Measurements from ENCODE around the gene RASSF1.

Gene RASSF1

DNA sequence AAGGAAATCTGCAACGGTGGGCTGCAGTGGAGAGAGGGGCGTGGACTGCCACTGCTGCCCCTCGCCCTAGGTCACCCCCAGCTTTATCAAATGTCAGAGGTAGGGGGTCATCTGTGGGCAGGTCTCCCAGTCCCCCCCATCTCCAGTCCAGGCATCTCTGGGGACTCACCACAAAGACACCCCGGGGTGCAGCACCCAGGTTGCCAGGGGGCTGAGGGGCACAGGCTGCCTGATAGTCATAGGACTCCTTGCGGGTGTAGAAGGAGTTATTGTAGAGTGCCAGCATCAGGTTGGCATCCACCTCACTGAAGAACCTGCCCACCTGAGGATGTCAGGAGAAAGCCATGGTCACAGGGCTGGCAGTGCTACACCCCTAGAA, 25.2 kb upstream of the RASSF1 start:
- no peak for DNase-seq (ENCODE audit: low read depth in 2 of 2)

DNA sequence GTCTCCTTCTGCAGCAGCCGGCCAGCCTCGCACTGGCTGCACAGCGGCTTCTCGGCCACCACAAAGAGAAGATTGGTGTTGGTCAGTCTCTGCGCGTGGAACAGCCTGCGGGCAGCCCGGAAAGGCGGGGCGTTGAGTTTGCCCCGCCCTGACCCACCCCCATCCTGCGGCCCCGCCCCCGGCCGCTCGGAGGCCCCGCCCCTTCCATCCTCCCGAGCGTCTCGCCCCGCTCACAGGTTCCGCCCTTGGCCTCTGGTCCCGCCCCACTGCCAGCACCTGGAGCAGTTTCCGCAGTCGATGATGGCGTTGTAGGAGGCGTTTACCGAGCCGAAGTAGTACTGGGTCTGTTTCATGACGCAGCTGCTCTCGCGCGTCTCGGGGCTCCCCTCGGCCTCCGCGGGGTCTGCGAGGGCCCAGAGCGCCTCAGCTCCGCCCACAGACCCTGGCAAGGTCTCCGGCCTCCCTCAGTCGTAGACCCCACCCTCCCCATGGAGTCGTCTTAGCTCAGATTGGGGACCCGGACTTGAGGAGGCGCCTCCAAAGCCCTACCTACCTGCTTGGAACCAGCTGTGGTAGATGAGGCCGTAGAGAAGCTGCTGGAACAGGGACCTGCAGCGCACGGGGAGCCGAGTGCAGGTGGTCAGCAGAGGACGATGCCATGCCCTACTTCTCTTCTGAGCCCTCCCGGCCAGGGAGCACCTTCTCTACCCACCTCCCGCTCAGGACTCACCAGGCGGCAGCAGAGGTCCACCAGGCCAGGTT, 24.6 kb upstream of the RASSF1 start:
- DNase-seq (ENCODE audit: low read depth in 2 of 2), result peak in 1 of 2 experiments; percentile 21

DNA sequence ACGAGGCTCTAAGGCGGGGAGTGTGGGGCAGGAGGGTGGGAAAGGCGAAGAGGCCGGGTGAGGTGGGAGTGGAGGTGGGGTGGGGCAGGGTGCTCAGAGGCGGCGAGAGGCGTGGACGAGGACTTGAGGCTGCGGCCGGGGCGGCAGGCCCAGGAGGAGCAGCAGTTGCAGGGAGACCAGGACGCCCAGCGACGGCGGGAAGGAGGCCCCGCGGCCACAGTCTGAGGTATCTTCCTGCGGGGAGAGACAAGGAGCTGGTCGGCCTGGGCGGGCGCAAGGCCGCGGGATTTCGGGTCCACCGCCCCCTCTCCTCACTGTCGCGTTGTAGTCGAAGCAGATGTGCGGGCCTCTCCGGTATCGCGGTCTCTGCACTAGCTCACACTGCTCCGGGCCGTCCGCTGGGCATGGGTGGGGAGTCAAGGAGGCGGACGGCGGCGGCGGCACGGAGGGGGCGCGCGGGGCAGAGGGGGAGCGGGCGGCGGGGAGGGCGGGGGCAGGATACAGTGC, 24.0 kb upstream of the RASSF1 start:
- no peak for DNase-seq (ENCODE audit: low read depth in 2 of 2)

- DNase-seq (ENCODE audit: low read depth in 2 of 2), result no peak
Measured at GRCh38 chr3:50359760-50360110, 19.1 kb upstream of the RASSF1 start.

GRCh38 chr3:50358911-50359759, 18.5 kb upstream of the RASSF1 start, which contains the start of gene TMEM115:
Gene TMEM115, minus strand, starts transcription at chr3:50359521. Its CDS starts 458 bp downstream, at chr3:50359063.
- DNase-seq (ENCODE audit: low read depth in 2 of 2), result peak; percentile 96 to 97

DNA sequence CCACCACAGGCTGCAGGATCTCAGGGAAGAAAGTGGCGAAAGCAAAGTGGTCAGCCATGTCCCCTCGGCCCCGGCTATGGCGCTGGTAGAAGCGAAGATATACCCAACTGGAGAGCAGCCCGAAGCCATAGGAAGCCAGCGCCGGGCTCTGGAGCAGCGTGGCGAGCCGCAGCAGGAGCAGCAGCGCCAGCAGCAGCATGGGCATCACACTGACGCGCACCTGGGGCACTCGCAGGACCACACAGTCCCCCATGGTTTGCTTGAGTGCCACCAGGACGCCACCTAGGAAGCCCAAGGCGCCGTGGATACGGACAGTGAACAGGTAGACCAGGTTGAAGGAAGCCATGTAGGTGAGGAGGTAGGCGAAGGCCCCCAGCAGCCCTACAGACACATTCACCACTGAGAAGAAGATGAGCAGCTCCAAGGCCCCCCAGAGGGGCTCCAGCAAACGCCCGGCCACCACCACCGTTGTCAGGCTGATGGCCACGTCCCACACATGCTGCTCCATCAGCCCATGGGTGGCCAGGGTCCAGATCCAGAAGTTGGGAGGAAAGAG, 17.8 kb upstream of the RASSF1 start:
- DNase-seq (ENCODE audit: low read depth in 2 of 2), result no peak

DNA sequence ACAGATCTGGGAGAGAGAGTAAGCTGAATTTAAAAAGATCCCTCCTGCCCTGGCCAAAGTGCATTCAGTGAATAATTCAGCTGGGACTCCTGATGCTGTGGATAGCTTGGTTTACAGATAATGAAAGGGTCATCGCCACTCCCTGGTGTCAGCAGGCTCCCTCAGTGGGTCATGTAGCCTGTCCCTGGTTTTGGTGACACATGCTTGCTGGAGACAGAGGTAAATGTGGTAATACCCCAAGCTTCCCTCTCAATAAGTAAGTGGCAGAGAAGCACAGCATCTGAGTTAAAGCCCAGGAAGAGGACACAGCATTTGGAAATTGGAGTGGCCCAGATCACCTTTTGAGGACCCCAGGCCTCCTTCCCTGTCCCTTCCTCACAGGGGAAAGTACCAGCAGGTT, 16.8 kb upstream of the RASSF1 start:
- no peak for DNase-seq (ENCODE audit: low read depth in 2 of 2)

GRCh38 chr3:50356553-50356952, 15.9 kb upstream of the RASSF1 start:
- no peak for DNase-seq (ENCODE audit: low read depth in 2 of 2)

- no peak for DNase-seq (ENCODE audit: low read depth in 2 of 2)
Measured at GRCh38 chr3:50355829-50356552, 15.4 kb upstream of the RASSF1 start.

GRCh38 chr3:50354850-50355249, 14.2 kb upstream of the RASSF1 start:
- no peak for DNase-seq (ENCODE audit: low read depth in 2 of 2)

- no peak for DNase-seq (ENCODE audit: low read depth in 2 of 2)
Measured at GRCh38 chr3:50354186-50354764, 13.6 kb upstream of the RASSF1 start.

GRCh38 chr3:50353245-50354004, 12.8 kb upstream of the RASSF1 start:
- no peak for DNase-seq (ENCODE audit: low read depth in 2 of 2)

- DNase-seq (ENCODE audit: low read depth in 2 of 2), result no peak
Measured at GRCh38 chr3:50352781-50353180, 12.1 kb upstream of the RASSF1 start.

DNA sequence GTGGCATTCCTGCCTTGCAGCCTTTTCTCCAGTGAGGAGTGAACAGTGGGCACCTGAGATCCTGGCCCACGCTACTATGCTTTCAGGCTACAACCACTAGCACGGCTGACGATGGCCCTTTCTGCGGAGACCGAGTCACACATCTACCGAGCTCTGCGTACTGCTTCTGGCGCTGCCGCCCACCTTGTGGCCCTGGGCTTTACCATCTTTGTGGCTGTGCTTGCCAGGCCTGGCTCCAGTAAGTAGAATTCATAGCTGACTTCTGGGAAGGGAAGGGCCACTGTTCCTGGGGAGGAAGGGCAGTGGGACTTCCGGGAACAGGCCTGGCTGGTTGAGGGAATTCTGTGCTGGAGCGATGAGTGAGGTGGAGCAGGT, 10.7 kb upstream of the RASSF1 start:
- DNase-seq (ENCODE audit: low read depth in 2 of 2), result no peak

DNA sequence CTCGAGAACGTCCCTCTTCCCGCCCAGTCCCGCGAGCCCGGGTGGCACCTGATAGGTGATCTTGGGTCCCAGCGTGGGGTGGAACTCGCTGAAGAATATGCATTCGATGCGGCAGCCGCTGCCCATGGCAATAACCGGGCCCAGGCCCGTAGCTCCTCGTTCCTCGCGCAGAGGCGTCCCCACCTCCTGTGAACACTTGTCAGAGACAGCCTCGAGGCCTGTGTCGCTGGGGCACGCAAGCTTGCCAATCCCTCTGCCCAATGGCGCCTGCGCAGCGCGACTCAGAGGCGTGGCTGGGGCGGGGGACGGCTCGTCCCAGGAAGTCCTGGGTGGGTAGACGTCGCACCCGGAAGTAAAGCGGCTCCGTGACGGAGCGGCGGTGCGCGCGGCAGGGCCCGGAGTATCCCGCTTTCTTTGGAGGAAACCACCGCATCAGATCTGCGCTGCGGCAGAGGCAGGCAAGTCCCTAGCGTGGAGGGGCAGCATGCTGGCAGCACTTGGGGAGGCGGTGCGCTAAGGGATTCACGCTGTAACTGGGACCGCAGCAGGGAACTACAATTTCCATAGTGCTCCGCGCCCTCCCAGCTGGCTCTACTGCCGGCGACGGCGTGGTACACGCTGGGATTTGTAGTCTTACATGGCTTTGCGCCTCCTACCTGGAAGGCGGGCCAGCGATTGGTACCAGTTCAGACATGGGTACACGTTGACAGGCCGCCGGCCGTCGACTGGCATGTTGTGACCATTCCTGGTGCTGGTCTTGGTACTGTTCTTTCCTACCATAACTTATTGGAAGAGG, 10.1 kb upstream of the RASSF1 start, which contains the start of the genes CYB561D2 and NPRL2:
CYB561D2 (plus strand) TSS at position 336 of the 796 bp plus-strand sequence. CDS start 572 bp downstream, outside the sequence.
NPRL2 (minus strand) TSS at position 249 of the 796 bp plus-strand sequence; CDS start at position 126, 123 bp downstream.
- DNase-seq (ENCODE audit: low read depth in 2 of 2), result peak; percentile 76 to 79

DNA sequence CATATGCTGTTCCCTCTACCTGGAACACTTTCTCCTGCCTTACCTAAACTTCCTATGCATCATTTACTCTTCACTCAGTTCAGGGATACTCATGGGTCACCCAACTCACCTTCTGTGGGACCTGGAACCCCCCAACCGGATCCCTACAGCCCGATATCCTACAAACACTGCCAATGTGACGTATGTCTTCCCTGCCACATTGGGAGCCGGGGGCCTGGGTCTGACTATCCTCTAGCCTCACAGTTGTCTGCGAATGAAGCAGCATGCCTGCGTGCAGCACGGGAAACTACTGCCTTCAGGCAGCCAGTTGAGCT, 9.5 kb upstream of the RASSF1 start:
- DNase-seq (ENCODE audit: low read depth in 2 of 2), result no peak

DNA sequence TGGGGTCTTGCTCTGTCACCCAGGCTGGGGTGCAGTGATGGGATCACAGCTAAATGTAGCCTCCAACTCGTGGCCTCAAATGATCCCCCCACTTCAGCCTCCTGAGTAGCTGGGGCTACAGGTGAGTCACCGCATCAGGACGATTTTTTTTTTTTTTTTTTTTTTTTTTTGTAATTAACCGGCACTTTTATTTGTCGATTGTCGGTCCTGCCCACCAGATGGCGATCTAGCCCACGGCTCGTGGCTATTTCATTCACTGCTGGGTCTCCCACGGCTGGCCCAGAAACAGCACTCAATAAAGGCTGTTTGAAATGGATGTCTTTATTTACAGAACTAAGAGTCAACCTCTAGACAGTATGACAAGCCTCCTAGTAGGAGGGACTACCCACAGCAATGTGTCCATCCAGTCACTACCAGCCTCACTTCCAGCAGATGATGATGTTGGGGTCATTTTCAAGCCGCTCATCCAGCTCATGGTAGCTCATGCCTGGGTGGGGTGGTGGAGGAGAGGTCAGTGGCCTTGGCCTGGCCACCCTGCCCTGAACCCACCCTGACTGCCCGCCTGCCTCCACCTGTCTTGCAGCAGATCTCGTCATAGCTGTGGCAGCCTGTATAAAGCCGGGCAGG, 6.7 kb upstream of the RASSF1 start:
- DNase-seq (ENCODE audit: low read depth in 2 of 2), result peak in 1 of 2 experiments; percentile 53

DNA sequence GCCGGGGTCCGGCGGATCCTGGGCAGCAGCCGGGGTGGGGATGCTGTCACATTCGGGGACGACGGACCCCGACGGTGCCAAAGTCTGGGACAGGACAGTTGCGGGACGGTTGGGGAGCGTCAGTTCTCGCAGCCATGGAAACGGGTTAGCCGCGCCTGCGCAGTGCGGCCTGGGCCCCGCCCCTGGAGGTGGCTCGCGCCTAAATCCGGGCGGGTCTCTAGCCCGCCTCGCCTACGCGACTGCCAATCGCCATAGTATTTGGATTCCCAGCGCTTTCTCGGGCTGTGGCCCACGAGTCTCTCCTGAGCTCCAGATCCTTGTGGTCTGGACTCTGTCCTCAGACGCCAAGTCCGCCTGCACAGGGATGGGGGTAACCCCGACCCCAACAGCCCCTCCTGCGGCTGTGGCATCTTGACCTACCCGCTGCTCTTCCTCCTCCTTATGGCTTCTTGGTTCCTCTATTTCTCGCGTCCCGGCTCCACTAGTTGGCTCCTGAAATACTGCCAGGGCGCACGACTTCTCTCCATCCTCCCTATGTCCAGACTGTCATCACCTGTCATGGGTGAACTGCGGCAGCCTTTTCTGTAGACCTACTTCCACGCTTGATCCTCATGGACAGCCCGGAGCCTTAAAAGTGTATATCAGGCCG, 5.1 kb upstream of the RASSF1 start, which contains the start of gene ZMYND10:
ZMYND10 (minus strand) TSS at position 147 of the 649 bp plus-strand sequence. CDS start 153 bp downstream, outside the sequence.
- DNase-seq (ENCODE audit: low read depth in 2 of 2), result no peak

DNA sequence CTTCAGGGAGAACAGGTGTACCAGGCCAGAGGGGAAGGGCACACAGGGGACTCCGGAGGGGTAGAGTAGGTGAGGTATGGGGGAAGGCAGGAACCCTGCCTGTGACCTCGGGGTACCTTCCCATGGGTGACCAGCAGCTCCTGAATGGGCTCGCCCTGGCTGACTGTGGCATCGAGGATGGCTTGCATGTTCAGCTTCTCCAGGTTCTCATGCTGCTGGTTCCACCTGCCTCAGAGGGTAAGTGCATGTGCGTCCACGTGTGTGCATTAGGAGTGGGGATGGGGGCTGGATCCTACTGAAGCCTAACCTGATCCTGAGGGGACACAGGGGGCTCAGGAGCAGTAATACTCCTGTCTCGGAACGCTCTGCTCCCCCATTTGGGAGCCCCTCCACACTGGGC, 4.4 kb upstream of the RASSF1 start:
- no peak for DNase-seq (ENCODE audit: low read depth in 2 of 2)
